Globus pallidus (tissue), 1 donor: Measurements from ENCODE around the gene SMYD3.
A peak's percentile ranks its signal among the peaks of the same experiment; 100 is the strongest.

Experiments
- DNase-seq: peaks from one replicate; pipeline ENCODE4 v3.0.0-alpha.2; 2015; ENCODE audit warnings: low spot score

The SMYD3 gene

DNA sequence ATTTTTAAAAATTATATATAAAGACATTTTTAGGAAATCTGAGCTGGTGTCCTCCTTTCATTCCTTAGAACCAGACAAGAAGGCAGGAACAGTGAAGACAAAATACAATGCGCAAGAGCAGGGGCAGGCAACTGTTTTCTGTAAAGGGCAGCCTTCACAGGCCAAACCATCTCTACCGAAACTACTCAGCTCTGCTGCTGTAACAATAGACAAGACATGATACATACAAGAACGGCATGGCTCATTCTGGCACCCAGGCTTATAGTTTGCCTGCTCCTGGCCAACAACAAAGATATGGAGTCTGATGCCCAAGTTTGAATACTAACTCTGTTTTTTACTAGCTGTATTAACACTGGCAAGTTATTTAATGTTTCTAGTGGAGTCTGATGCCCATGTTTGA lies 232.0 kb downstream of the SMYD3 start:
- DNase-seq: peak; percentile 55

- peak; percentile 10 for DNase-seq
These were observed 232.9 kb downstream of the SMYD3 start for GRCh38 chr1:246274186-246274585.

GRCh38 chr1:246271516-246271915 lies 235.6 kb downstream of the SMYD3 start:
- no peak for DNase-seq

DNA sequence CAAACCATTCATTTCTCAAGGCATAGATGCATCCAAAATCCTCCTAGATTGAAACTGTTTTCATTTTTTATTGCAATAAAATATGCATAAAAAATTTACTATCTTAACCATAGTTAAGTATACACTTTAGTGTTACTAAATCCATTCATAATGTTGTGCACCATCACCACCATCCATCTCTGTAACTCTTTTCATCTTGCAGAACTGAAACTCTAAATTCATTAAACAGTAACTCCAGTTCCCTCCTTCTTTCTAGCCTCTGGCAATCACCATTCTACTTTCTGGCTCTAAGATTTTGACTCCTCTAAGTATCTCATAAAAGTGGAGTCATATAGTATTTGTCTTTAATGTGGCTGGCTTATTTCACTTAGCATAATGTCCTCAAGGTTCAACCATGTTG lies 236.8 kb downstream of the SMYD3 start:
- no peak for DNase-seq

- DNase-seq: no peak
These were observed 237.6 kb downstream of the SMYD3 start for GRCh38 chr1:246269466-246269865.

- no peak for DNase-seq
These were observed 239.2 kb downstream of the SMYD3 start for GRCh38 chr1:246267896-246268295.

DNA sequence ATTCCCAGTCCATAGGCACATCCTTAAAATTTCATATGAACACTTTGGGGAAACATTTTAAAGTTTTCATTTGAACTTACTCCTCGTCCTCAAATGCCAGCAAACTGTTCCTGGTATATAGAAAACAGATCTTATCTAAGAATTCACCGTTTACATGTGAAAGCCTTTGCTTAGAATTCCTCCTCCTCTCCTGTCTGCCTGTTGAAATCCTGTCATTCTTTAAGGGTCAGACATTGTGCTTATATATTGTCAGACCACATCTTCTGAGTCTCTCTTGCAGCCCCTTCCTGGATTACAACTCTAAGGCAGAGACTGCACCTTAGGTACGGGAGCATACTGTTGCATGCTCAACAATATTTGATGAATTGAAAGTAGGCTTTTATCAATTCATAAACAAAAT lies 239.7 kb downstream of the SMYD3 start:
- no peak for DNase-seq

- no peak for DNase-seq
These were observed 241.6 kb downstream of the SMYD3 start for GRCh38 chr1:246265481-246265880.

DNA sequence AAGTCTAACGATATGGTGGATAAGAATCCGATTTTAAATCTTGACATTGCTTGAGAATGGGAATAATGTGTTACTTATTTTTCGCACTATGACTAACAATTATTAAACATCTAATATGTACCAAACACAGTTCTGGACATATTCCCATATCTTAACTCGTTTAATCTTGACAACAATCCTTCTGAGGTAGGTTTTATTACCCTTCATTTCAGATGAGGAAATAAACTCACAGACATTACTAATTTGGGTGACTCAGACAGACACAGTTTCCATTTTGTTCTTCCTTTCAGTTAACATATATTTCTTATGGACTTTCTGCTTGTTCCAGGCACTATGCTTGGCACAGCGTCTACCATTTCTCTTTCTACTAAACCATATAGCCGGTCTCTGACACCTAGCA lies 244.8 kb downstream of the SMYD3 start:
- DNase-seq: no peak

- DNase-seq: no peak
These were observed 245.4 kb downstream of the SMYD3 start for GRCh38 chr1:246261639-246262038.

DNA sequence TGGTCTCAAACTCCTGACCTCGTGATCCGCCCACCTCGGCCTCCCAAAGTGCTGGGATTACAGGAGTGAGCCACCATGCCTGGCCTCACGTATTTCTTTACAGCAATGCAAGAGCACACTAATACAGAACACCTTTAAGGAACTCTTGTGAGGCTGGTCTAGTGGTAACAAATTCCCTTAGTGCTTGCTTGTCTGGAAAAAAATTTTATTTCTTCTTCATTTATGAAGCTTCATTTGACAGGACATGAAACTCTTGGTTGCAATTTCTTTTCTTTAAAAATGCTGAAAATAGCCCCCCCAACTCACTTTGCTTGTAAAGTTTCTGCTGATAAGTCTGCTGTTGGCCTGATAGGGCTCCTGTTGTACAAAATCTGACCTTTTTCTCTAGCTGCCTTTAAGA lies 248.8 kb downstream of the SMYD3 start:
- DNase-seq: no peak

- no peak for DNase-seq
These were observed 251.3 kb downstream of the SMYD3 start for GRCh38 chr1:246255773-246256172.

GRCh38 chr1:246254854-246255253 lies 252.2 kb downstream of the SMYD3 start:
- no peak for DNase-seq

GRCh38 chr1:246246430-246246829 lies 260.6 kb downstream of the SMYD3 start:
- DNase-seq: no peak

- DNase-seq: no peak
These were observed 261.5 kb downstream of the SMYD3 start for GRCh38 chr1:246245541-246245940.

DNA sequence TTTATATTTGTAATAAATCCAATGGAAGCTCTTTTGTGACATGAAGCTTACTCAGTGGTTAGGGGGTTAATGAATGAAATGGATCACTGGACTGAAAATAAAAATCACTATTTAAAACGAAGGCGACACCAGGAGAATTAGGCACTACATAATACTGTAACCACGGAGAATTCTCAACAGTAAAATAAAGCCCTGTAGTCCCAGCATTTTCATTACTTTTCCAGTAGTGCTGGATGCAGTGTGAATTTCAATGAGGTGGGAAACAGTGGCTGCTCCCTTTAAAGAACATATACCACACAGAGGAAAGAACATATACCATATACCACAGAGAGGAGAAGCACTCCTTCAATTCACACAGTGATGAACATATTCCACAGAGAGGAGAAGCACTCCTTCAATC lies 275.0 kb downstream of the SMYD3 start:
- DNase-seq: no peak

- DNase-seq: no peak
These were observed 281.0 kb downstream of the SMYD3 start for GRCh38 chr1:246226041-246226440.

GRCh38 chr1:246221485-246222255 lies 285.4 kb downstream of the SMYD3 start:
- no peak for DNase-seq

DNA sequence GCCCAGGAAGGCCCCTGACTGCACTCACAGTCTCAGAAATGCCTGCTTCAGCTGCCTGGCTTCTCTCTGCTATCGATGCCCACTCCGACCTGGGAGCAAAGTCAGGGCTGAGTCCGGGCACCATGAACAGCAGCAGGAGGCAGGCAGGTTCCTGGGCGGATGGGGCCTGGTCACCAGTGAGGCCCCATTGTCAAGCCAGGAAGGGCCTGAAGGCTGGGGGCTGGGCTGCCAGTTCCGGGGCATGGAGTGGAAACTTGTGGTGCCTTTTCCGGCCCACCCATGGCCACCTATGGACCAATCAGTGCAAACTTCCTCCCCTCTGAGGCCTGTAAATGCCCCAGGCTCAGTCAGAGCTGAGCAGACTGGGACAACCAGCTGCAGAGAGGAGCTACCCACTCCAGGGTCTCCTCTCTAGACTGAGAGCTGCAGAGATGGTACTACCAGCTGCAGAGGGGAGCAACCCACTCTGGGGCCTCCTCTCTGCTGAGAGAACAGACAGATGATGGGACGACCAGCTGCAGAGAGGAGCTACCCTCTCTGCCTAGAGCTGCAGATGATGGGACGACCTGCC lies 286.5 kb downstream of the SMYD3 start:
- no peak for DNase-seq

DNA sequence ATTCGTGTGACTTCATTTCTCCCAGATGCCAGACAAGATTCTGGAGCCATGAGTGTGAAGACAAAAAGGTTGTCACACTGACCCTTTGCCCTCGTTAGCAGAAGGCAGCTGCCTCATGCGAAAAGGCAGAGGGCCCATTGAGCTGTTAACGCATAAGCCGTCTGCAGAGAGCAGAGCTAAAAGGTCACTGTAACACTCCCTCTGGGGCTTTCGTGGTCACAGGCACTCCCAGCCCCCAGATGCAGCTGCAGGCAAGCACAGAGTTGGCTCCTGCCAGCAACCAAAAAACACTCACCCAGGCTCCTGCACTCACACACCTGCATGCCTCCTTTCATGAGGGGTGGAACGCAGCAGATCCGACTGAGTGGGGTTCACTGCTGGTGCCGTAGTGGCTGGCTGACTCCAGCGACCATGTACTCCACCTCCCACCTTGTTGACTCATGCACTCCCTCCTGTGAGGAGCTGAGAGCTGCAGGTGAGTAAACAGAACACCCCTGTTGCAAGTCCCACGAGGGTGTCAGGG lies 287.5 kb downstream of the SMYD3 start:
- DNase-seq: no peak

DNA sequence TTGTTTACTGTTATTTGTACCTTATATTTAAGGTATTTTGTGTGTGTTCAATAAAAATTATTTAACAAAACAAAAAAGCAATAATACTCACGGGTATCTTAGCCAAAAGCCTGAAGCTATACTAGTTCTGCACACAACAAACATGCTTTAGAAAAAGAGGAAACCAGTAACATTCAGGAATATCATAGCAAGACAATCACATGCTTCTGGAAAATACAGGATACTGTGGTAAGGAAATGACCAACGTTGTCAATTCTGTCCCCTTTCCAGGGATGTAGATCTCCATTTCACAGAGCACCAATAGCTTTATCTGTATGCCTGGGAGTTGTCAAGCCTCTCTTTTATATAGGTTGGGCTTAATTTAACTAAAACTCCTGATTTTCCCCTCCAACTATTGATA lies 288.4 kb downstream of the SMYD3 start:
- no peak for DNase-seq

- DNase-seq: no peak
These were observed 290.2 kb downstream of the SMYD3 start for GRCh38 chr1:246216906-246217305.

DNA sequence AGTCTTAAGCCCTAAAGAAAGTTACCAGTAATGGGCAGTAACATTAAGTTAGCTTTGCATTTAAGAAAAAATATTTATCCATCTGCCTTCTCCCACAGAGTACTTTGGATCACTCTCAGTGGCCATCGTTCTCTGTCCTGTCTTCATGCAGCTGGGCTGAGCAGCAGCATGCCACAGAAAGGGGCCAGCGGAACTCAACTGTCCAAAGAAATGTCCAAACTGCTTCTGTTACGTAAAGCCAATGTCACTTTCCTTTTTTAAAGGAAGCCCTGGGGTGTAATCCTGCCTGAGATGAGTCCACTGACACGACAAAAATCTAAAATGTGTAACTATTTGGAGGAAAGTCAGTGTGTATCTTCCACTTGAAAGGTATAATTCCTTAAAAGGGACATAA lies 291.6 kb downstream of the SMYD3 start:
- peak; percentile 43 for DNase-seq
